GM18873 (cell line): ENCODE data around the gene DKKL1.
"Not testable (repeated sequence)": the region's sequence is repeated elsewhere in the genome, so short reads cannot be mapped to it uniquely, and the experiment has no call there.

Experiments
- ATAC-seq: cut with Tn5 transposase; IDR thresholded peaks from one replicate; pipeline ENCODE4 v1.9.1; 2021; ENCODE audit warnings: mild to moderate bottlenecking, moderate library complexity, moderate number of reproducible peaks; ENCODE audit not compliant: unreplicated experiment, low FRiP score

DKKL1 gene

DNA sequence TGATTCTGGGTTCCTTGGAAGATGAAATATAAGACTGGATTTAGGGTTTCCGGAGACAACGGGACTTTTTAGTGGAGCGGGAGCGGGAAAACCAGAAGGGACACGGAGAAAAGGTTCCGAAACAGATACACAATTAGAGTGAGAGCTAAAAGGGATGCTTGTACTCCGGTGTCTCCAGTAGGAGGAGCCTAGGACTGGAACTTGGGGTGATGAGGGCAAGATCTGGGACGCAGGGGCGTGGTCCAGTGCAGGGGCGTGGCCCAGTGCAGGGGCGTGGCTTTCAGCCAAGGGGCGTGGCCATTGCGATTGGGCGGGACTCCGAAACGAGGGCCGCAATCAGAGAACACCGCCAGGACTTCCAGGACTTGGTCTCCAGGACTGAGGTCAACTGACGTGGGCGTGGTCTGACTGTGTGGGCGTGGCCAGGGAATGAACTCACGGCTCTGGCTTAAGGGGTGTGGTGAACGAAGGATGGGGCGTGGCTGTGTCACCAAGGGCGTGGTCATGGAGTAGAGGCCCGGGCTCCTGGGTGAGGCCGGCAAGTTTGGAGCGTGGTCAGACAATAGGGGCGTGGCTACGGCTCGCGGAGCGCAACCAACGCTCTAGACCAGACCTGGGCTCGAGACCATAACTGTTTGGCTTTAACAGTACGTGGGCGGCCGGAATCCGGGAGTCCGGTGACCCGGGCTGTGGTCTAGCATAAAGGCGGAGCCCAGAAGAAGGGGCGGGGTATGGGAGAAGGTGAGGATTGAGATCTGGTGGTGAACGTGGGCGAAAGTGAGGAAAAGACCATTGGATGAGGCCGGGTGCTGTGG is at the start of gene DKKL1:
DKKL1 (plus strand) TSS at position 610 of the 815 bp plus-strand sequence; CDS start at position 732, 122 bp downstream.
- no peak for ATAC-seq

DNA sequence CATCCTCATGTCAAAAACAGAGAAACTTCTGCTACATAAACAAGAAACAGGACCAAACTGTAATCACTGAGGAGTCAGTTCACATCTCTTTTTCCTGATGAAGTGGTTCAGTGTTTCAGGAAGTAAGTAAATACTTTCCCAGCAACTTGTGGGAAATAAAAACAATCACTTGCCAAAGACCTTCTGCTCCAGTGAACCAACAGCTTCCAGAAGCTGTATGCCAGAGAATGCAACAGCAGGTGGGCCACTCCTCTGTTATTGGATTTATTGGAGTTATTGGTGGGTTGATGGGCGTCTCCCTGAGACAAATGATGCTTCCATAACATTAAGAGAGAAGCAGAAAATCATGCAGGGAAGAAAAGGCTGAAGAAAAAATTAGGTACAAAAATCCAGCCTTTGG is 48.6 kb upstream of the DKKL1 start:
- ATAC-seq = no peak

DNA sequence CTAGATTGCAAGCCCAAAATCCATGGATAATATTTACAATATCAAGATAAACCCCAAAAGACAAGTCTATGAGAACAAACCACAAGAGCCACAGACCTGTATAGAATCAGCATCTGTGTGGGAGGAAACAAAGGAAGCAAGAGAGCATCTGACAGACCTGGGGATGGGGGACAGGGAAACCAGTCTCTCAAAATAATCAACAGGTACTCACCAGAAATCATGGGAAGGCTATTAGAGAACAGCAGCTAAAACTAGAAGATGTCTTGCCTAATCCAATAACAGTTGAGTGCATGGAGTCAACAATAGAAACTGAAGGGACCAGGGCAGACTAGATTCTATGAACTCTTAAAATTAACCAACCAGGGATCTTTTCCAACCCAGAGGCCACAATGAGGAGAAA is 47.4 kb upstream of the DKKL1 start:
- ATAC-seq = no peak

- ATAC-seq = no peak
These were observed 45.4 kb upstream of the DKKL1 start for GRCh38 chr19:49318296-49318695.

DNA sequence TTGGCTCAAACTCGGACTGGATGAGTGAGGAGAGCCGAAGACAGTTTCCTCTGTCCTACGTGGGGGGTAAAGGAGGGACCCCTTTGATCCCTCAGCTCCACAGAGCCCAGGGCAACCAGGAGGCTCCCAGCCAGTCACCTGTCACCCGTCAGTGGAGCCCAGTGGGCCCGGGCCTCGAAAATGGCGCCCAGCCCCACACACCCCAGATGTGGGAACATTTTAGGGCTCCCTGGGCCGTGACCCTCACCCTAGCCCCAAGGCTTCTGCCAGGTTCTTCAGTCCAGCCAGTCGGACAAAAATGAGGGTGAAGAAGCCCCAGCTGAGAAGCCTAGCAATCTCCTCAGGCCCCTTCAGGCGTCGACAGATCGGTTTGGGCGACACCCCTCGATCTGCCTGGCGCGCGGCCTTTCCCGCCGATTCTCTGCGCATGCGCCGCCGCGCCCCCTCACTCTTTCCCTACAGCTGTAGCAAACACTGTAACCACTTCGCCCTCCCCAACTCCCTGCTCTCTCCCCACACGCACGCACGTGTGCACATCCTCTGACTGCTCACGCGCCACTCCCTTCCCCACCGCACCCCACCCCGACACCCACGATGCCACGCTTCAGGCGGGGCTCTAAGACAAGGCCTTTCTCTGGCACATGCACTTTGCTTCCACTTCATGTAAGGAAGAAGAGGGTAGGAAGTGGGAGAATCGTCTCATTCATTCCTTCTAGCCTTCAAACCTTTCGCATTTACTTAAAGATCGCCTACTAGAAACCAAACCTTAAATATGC is 38.7 kb upstream of the DKKL1 start, which contains the start of gene SLC6A16:
SLC6A16 (minus strand) TSS at position 391 of the 776 bp plus-strand sequence. CDS start 13,844 bp downstream, outside the sequence.
- no peak for ATAC-seq

DNA sequence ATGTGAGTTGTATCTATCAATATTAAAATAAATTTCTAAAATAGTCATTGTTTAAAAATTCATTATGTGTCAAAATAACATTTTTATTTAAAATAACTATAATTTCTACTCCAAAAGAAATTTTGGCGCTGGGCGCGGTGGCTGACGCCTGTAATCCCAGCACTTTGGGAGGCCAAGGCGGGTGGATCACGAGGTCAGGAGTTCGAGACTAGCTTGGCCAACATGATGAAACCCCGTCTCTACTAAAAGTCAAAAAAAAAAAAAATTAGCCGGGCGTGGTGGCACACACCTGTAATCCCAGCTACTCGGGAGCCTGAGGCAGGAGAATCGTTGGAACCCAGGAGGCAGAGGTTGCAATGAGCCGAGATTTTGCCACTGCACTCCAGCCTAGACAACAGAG is 37.9 kb upstream of the DKKL1 start:
- ATAC-seq = not testable (repeated sequence)

DNA sequence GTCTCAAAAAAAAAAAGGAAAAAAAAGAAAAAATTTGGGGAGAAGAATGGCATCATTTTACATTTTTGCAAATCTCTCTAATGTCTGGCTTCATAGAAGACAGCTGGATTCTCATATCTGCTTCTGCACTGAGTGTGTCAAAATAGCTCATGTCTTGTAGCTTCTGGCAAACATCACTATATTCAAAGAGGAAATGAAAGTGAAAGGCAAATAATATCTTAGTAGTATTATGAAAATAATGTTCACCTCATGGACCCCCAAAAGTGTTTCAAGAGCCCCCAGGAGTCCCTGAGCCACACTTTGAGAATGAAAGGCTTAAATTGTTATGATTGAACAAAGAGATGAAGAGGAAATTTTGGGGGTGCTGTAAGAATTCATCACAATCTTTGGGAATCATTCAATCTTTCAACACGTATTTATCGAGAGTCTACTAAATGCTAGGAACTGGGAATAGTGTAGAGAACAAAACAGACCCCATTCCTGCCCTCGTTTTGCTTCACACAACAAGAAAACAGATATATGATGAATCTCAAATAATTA is 37.4 kb upstream of the DKKL1 start:
- no peak for ATAC-seq

DNA sequence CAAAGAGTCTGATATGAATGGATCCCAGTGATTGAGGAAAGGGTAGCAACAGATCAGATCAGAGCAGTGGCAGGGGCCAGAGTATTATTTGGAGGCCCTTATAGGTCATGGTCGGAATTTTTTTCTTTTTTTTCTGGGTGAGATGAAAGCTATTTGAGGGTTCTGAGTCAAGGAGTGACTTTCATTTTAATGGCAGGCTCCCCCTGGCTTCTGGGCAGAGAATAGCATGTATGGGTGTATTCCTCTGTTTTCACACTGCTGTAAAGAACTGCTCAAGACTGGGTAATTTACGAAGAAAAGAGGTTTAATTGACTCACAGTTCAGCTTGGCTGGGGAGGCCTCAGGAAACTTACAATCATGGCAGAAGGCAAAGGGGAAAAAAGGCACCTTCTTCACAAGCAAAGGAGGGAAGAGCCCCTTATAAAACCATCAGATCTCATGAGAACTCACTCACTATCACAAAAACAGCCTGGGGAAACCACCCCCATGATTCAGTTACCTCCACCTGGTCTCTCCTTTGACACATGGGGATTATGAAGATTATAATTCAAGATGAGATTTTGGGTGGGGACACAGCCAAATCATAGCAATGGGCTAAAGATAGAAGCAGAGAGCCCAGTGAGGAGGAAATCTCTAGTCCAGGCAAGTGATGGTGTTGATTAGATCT is 35.7 kb upstream of the DKKL1 start:
- no peak for ATAC-seq

DNA sequence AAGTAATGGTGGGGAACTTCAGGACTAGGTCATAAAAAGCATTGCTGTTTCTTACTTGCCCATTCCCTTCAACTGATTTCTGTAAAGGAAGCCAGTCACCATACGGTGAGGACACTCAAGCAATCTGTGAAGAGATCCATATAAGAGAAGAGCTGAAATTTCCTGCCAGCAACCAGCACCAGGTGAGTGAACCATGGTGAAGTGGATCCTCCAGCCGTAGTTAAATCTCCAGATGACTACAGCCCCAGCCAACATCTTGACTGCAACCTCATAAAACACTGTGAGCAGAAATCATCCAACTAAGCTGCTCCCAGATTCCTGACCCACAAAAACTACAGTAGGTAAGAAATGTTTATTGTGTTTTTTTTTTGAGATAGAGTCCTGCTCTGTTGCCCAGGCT is 34.9 kb upstream of the DKKL1 start:
- no peak for ATAC-seq

GRCh38 chr19:49331187-49331586 is 32.5 kb upstream of the DKKL1 start:
- ATAC-seq = not testable (repeated sequence)

GRCh38 chr19:49331616-49332055 is 32.0 kb upstream of the DKKL1 start:
- peak; percentile 62 for ATAC-seq

GRCh38 chr19:49332691-49333417 is 30.8 kb upstream of the DKKL1 start:
- not testable (repeated sequence) for ATAC-seq

DNA sequence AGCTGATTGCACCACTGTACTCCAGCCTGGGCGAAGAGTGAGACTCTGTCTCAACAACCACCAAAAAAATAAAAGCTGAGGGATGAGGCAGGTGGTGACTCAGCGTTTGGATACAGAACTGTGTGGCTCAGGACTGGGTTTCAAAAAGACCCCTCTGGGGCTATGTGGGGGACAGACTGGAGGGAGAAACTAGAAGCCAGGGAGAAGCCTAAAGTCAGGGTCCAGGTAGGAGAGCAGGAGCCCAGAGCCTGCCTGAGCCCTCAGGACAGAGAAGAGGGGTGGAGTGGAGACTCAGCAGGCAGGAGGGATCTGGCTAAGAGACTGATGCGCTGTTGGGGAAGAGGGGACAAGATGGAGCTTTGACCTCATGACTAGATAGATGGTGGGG is 30.3 kb upstream of the DKKL1 start:
- ATAC-seq = no peak

- ATAC-seq = peak; percentile 34
These were observed 29.8 kb upstream of the DKKL1 start for GRCh38 chr19:49333811-49334288.

DNA sequence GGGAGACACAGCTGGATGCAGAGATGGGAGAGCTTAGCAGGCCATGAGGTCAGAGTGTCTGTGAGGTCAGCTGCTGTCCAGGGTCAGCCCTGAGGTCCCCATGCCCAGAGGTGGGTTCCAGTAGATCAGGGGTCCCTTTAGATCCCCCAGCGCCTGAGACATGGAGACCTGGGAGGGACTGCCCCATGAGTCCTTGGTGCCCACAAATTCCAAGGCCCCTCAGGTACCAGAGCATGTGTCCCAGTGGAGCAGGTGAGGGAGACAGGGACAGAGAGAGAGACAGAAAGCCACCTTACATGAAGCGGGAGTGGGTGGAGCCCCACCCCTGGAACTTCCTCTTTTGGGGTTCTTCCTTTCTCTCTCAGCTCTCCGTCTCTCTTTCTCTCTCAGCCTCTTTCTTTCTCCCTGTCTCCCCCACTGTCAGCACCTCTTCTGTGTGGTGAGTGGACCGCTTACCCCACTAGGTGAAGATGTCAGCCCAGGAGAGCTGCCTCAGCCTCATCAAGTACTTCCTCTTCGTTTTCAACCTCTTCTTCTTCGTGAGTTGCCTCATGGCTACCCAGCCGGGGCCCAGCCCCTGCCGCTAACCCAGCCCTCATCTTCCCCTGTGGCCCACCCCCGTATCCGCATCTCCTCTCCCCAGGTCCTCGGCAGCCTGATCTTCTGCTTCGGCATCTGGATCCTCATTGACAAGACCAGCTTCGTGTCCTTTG is 28.4 kb upstream of the DKKL1 start, which contains the start of gene CD37:
CD37 (plus strand) TSS at position 336 of the 713 bp plus-strand sequence; CDS start at position 471, 135 bp downstream.
- ATAC-seq = no peak

DNA sequence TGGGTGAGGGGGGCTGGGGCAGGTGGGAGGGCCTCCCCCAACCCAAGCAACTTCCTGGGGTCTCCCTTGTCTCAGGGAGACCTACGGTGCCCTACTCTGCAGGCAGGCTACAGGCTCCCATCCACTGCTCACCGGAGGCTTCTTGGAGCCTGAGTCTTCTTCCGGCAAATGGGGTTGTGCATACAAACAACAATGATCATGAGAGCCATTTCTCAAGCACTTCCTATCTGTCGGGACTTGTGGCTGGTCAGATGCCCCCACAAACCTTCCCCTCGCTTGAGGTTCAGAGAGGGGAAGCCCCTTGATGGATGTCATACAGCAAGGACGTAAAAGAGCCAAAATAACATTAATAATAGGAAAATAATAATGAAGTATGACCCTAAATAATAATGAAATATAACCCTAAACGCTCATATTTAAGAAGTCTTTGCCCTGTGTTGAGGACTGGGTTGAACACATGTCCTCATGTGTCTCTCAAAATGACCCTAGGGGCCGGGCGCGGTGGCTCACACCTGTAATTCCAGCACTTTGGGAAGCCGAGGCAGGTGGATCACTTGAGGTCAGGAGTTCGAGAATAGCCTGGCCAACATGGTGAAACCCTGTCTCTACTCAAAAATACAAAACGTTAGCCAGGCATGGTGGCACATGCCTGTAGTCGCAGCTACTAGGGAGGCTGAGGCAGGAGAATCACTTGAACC is 27.7 kb upstream of the DKKL1 start:
- no peak for ATAC-seq

DNA sequence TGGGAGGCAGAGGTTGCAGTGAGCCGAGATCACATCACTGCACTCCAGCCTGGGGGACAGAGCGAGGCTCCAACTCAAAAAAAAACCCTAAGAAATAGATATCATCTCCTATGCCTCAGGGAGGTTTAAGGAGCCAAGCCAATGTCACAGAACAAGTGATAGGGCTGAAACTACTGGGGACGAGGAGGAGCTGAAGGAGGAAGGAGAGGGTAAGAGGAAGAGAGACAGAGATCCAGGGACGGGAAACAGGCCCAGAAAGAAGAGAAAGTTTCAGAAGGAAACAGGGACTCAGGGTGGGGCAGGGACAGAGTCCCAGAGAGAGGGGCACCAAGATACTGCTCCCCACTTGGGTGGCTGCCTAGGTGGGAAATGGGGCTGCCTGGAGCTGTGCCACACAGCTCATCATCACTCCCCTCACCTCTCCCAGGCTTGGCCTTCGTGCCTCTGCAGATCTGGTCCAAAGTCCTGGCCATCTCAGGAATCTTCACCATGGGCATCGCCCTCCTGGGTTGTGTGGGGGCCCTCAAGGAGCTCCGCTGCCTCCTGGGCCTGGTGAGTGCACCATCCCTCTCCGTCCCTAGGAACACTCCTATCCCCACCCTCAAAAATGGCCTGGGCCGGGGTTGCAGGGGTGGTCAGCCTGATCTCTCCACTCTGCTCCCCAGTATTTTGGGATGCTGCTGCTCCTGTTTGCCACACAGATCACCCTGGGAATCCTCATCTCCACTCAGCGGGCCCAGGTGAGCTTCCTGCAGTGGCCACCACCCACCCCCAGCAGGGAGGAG is 27.0 kb upstream of the DKKL1 start:
- no peak for ATAC-seq
